K562 (cell line): Measurements from ENCODE around the gene DUSP28. TPM values are rescaled to one million over a fixed set of nuclear protein-coding genes. Genes with fewer than 3 reads are reported as not detected.

Experiments used
- CBX3 ChIP-seq, 2 experiments: IDR thresholded peaks; 1 replicate in 1 of 2; 2 replicates in 1 of 2; pipeline ENCODE4 v1.6.1; 2012; ENCODE audit warnings: inconsistent platforms in 2 of 2, low read length in 2 of 2, borderline replicate concordance in 1 of 2, control low read depth in 1 of 2
- CHD4 ChIP-seq: fragments of 200-600 bp; sonication (generic); IDR thresholded peaks from 3 replicates; pipeline ENCODE4 v1.6.1; 2012; ENCODE audit warnings: low read depth, mild to moderate bottlenecking, mixed read lengths, low read length, inconsistent platforms; ENCODE audit not compliant: insufficient read depth, insufficient replicate concordance, poor library complexity, severe bottlenecking
- ESRRB ChIP-seq: fragments of 250-450 bp; sonication (Bioruptor Pico); IDR thresholded peaks from 2 replicates; pipeline ENCODE4 v1.5.0; 2020; ENCODE audit warnings: mild to moderate bottlenecking, moderate library complexity, borderline replicate concordance
- HDAC2 ChIP-seq: fragments of 450-650 bp; IDR thresholded peaks from 2 replicates; pipeline ENCODE4 v1.6.1; 2016; ENCODE audit warnings: mild to moderate bottlenecking
- LEF1 ChIP-seq: fragments of 450-650 bp; IDR thresholded peaks from 2 replicates; pipeline ENCODE4 v1.6.1; 2016; ENCODE audit warnings: mild to moderate bottlenecking
- MCM2 ChIP-seq: fragments of 450-650 bp; IDR thresholded peaks from 2 replicates; pipeline ENCODE4 v1.6.1; 2017; ENCODE audit warnings: low read depth, mild to moderate bottlenecking
- NFATC3 ChIP-seq: fragments of 450-650 bp; IDR thresholded peaks from 2 replicates; pipeline ENCODE4 v1.6.1; 2017; ENCODE audit warnings: mild to moderate bottlenecking
- SREBF1 ChIP-seq: fragments of 150-350 bp; IDR thresholded peaks from 2 replicates; pipeline ENCODE4 v1.6.1; 2014; ENCODE audit warnings: antibody characterized with exemption, low read depth, low read length, borderline replicate concordance
- SRSF9 ChIP-seq: fragments of 200-400 bp; formaldehyde crosslinking; IDR thresholded peaks from 2 replicates; pipeline ENCODE4 v1.6.1; 2017; ENCODE audit warnings: low read depth, low read length, borderline replicate concordance
- STAT5A ChIP-seq: IDR thresholded peaks from 2 replicates; pipeline ENCODE4 v1.6.1; 2012; ENCODE audit warnings: low read length, inconsistent platforms, borderline replicate concordance
- TAF1 ChIP-seq: IDR thresholded peaks from 2 replicates; pipeline ENCODE4 v1.6.1; 2011; ENCODE audit warnings: mild to moderate bottlenecking, low read length, moderate library complexity; ENCODE audit not compliant: insufficient read depth, control insufficient read depth, severe bottlenecking; ENCODE audit errors: extremely low read depth
- ZNF324 ChIP-seq: fragments of 250-450 bp; sonication (Bioruptor Pico); IDR thresholded peaks from 2 replicates; pipeline ENCODE4 v1.4.0; 2020; ENCODE audit warnings: mild to moderate bottlenecking
- polyA plus RNA-seq, 8 experiments: library from polyadenylated mRNA; depleted of rRNA in 4 of 8; stranded (reverse) in 5 of 8; unstranded in 3 of 8; fragments of >200 nt; fragmentation: Nextera tagmentation in 2 of 8; fragmentation: Illumina TruSeq in 1 of 8; extraction: Ambion mirVana in 2 of 8; extraction: Trizol in 1 of 8; gene quantifications; 2 replicates each; pipeline versions ENCODE4 v1.2.1 to v1.2.3, GENCODE V29; 2011 to 2014; ENCODE audit warnings: inconsistent platforms in 1 of 8, missing spikeins in 1 of 8
- total RNA-seq, 7 experiments: library from RNA; depleted of rRNA in 6 of 7; stranded (reverse); fragments of >200 nt in 6 of 7; fragmentation: Illumina TruSeq in 2 of 7; extraction: Trizol in 2 of 7; gene quantifications; 2 replicates each; pipeline versions ENCODE4 v1.2.1 to v1.2.3, GENCODE V29; 2011 to 2021; ENCODE audit warnings: low replicate concordance in 1 of 7
- TF ChIP-seq, protein P1 (sequence below): fragments of 450-650 bp; IDR thresholded peaks from 2 replicates; pipeline ENCODE4 v1.6.1; 2017; ENCODE audit warnings: antibody characterized with exemption, mild to moderate bottlenecking
- TF ChIP-seq, protein P2 (sequence below): fragments of 250-450 bp; sonication (Bioruptor Pico); IDR thresholded peaks from 2 replicates; pipeline ENCODE4 v1.8.0; 2021; ENCODE audit warnings: borderline replicate concordance, mild to moderate bottlenecking, moderate library complexity; ENCODE audit not compliant: poor library complexity, severe bottlenecking
- TF ChIP-seq, protein P3 (sequence below): fragments of 250-450 bp; sonication (Bioruptor Pico); IDR thresholded peaks from 2 replicates; pipeline ENCODE4 v1.4.0; 2020; ENCODE audit warnings: mild to moderate bottlenecking, moderate library complexity, borderline replicate concordance
- TF ChIP-seq, protein P4 (sequence below): sonication (generic); formaldehyde crosslinking; IDR thresholded peaks from 2 replicates; pipeline ENCODE4 v1.8.0; 2022; ENCODE audit warnings: mild to moderate bottlenecking, missing genetic modification reagents
- TF ChIP-seq, protein P5 (sequence below): sonication (generic); formaldehyde crosslinking; IDR thresholded peaks from 2 replicates; pipeline ENCODE4 v1.8.1; 2023; ENCODE audit warnings: mild to moderate bottlenecking, missing genetic modification reagents

DUSP28 gene
- total and polyA plus RNA-seq, 9 of the 15 experiments (the other 6 are each of a cell fraction or from before 2014, with no cell fraction given) = 2.8 to 8.1 (median 4.2) TPM

DNA sequence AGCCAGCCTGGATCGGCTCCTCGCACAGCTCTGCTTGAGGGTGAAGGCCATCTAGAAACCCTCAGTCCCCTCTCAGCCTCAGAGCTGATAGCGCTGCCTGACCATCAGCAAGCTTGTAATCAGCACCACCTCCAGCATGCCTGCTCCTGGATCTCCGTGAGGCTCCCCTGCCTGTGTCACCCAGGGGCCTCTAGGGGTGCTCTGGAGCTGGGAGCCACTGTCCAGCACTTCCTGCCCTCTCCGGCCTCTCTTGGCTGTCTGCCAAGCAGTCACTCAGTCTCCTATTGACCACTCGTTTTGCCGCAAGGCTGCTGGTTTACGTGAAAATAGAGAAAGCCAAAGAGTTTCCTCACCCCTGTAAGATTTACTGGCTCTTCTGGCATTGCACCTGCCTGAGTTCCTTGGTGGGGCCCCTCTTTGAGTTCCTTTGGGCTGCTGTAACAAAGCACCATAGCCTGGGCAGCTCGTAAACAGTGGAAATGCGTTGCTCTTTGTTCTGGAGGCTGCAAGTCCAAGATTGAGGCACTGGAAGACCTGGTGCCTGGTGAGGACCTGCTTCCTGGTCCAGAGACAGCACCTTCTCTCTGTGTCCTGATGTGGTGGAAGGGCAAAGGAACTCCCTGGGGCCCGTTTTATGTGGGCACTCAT, 44.3 kb downstream of the DUSP28 start (continued):
- TF ChIP-seq, protein P1, sequence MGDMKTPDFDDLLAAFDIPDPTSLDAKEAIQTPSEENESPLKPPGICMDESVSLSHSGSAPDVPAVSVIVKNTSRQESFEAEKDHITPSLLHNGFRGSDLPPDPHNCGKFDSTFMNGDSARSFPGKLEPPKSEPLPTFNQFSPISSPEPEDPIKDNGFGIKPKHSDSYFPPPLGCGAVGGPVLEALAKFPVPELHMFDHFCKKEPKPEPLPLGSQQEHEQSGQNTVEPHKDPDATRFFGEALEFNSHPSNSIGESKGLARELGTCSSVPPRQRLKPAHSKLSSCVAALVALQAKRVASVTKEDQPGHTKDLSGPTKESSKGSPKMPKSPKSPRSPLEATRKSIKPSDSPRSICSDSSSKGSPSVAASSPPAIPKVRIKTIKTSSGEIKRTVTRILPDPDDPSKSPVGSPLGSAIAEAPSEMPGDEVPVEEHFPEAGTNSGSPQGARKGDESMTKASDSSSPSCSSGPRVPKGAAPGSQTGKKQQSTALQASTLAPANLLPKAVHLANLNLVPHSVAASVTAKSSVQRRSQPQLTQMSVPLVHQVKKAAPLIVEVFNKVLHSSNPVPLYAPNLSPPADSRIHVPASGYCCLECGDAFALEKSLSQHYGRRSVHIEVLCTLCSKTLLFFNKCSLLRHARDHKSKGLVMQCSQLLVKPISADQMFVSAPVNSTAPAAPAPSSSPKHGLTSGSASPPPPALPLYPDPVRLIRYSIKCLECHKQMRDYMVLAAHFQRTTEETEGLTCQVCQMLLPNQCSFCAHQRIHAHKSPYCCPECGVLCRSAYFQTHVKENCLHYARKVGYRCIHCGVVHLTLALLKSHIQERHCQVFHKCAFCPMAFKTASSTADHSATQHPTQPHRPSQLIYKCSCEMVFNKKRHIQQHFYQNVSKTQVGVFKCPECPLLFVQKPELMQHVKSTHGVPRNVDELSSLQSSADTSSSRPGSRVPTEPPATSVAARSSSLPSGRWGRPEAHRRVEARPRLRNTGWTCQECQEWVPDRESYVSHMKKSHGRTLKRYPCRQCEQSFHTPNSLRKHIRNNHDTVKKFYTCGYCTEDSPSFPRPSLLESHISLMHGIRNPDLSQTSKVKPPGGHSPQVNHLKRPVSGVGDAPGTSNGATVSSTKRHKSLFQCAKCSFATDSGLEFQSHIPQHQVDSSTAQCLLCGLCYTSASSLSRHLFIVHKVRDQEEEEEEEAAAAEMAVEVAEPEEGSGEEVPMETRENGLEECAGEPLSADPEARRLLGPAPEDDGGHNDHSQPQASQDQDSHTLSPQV = no peak
- no peak for TF ChIP-seq ZNF324 (CRISPR knock-in tag)
- TF ChIP-seq SREBF1 = no peak
- TF ChIP-seq, protein P2, sequence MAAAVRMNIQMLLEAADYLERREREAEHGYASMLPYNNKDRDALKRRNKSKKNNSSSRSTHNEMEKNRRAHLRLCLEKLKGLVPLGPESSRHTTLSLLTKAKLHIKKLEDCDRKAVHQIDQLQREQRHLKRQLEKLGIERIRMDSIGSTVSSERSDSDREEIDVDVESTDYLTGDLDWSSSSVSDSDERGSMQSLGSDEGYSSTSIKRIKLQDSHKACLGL (CRISPR knock-in tag) = no peak
- peak; percentile 32 for TF ChIP-seq TAF1
- TF ChIP-seq STAT5A = no peak
- peak in 1 of 2 experiments; percentile 56; a peak in 1 of 3 replicates for TF ChIP-seq CBX3 (IDR thresholded peaks at IDR 0.05; ENCODE audit: borderline replicate concordance in 1 of 2, low read length in 2 of 2)
- TF ChIP-seq, protein P3, sequence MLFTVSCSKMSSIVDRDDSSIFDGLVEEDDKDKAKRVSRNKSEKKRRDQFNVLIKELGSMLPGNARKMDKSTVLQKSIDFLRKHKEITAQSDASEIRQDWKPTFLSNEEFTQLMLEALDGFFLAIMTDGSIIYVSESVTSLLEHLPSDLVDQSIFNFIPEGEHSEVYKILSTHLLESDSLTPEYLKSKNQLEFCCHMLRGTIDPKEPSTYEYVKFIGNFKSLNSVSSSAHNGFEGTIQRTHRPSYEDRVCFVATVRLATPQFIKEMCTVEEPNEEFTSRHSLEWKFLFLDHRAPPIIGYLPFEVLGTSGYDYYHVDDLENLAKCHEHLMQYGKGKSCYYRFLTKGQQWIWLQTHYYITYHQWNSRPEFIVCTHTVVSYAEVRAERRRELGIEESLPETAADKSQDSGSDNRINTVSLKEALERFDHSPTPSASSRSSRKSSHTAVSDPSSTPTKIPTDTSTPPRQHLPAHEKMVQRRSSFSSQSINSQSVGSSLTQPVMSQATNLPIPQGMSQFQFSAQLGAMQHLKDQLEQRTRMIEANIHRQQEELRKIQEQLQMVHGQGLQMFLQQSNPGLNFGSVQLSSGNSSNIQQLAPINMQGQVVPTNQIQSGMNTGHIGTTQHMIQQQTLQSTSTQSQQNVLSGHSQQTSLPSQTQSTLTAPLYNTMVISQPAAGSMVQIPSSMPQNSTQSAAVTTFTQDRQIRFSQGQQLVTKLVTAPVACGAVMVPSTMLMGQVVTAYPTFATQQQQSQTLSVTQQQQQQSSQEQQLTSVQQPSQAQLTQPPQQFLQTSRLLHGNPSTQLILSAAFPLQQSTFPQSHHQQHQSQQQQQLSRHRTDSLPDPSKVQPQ (CRISPR knock-in tag) = no peak
- TF ChIP-seq, protein P4, sequence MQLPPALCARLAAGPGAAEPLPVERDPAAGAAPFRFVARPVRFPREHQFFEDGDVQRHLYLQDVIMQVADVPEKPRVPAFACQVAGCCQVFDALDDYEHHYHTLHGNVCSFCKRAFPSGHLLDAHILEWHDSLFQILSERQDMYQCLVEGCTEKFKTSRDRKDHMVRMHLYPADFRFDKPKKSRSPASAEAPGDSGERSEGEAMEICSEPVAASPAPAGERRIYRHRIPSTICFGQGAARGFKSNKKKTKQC = no peak
- TF ChIP-seq LEF1 = no peak
- no peak for TF ChIP-seq SRSF9
- TF ChIP-seq HDAC2 = 0 out of 2 replicates have a peak, but pooled peaks have one; percentile 53
- TF ChIP-seq MCM2 = no peak
- no peak for TF ChIP-seq CHD4
- TF ChIP-seq NFATC3 = no peak
- no peak for TF ChIP-seq ESRRB
- TF ChIP-seq, protein P5, sequence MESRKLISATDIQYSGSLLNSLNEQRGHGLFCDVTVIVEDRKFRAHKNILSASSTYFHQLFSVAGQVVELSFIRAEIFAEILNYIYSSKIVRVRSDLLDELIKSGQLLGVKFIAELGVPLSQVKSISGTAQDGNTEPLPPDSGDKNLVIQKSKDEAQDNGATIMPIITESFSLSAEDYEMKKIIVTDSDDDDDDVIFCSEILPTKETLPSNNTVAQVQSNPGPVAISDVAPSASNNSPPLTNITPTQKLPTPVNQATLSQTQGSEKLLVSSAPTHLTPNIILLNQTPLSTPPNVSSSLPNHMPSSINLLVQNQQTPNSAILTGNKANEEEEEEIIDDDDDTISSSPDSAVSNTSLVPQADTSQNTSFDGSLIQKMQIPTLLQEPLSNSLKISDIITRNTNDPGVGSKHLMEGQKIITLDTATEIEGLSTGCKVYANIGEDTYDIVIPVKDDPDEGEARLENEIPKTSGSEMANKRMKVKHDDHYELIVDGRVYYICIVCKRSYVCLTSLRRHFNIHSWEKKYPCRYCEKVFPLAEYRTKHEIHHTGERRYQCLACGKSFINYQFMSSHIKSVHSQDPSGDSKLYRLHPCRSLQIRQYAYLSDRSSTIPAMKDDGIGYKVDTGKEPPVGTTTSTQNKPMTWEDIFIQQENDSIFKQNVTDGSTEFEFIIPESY (CRISPR knock-in tag) = no peak
